Panc1 (cell line): ENCODE measurements around the gene ALK. TPM values are rescaled to one million over a fixed set of nuclear protein-coding genes. Genes with fewer than 3 reads are reported as not detected.

Source experiments
- ATAC-seq: fragments of 200-7000 bp; cut with Tn5 transposase; 2 replicates; pipeline ENCODE4 v1.9.1; 2020; ENCODE audit warnings: mild to moderate bottlenecking, moderate library complexity
- BruUV-seq: library from RNA; stranded (reverse); fragments of 400-500 nt; replicated peaks from 2 replicates; lab custom pipeline; 2021; lab: Mats Ljungman, UMichigan
- CTCF ChIA-PET: fragments of 300-600 bp; sonication (Branson Sonifier 250); formaldehyde crosslinking; loops from one replicate; lab custom pipeline; 2022; ENCODE audit warnings: antibody characterized with exemption; lab: Charles Lee
- POLR2A ChIA-PET: fragments of 300-600 bp; sonication (Branson Sonifier 250); formaldehyde crosslinking; loops from one replicate; lab custom pipeline; 2022; ENCODE audit warnings: antibody characterized with exemption; lab: Charles Lee
- DNase-seq: peaks from one replicate; pipeline ENCODE4 v3.0.0-alpha.2; 2010; ENCODE audit warnings: low read depth, low spot score
- H3K27ac ChIP-seq: 2 replicates; pipeline ENCODE4 v1.5.1; 2011; ENCODE audit warnings: mild to moderate bottlenecking, low read length, inconsistent platforms
- H3K27me3 ChIP-seq: fragments of 200-500 bp; sonication (Bioruptor generic); 2 replicates; pipeline ENCODE4 v1.6.0; 2014; ENCODE audit warnings: low read length, inconsistent platforms; ENCODE audit not compliant: control insufficient read depth, insufficient read depth
- H3K36me3 ChIP-seq: fragments of 200-500 bp; sonication (Bioruptor generic); 2 replicates; pipeline ENCODE4 v1.5.1; 2014; ENCODE audit warnings: inconsistent platforms, mild to moderate bottlenecking, low read length, moderate library complexity; ENCODE audit not compliant: control insufficient read depth, insufficient read depth
- H3K4me1 ChIP-seq: 2 replicates; pipeline ENCODE4 v1.5.1; 2011; ENCODE audit warnings: inconsistent platforms, mild to moderate bottlenecking, low read length, moderate library complexity; ENCODE audit not compliant: control insufficient read depth, insufficient read depth
- H3K4me3 ChIP-seq, 2 experiments: 2 replicates each; pipeline ENCODE4 v1.5.1; 2011 to 2012; ENCODE audit warnings: low read depth in 2 of 2, low read length in 2 of 2, mild to moderate bottlenecking in 2 of 2, inconsistent platforms in 1 of 2, moderate library complexity in 1 of 2
- H3K9me3 ChIP-seq: fragments of 200-500 bp; sonication (Bioruptor generic); 2 replicates; pipeline ENCODE4 v1.5.1; 2014; ENCODE audit warnings: low read depth, mild to moderate bottlenecking, inconsistent platforms, low read length, moderate library complexity; ENCODE audit not compliant: control insufficient read depth, insufficient read depth
- POLR2AphosphoS5 ChIP-seq: IDR thresholded peaks from 2 replicates; pipeline ENCODE4 v1.6.1; 2012; ENCODE audit warnings: mild to moderate bottlenecking, low read depth, low read length, moderate library complexity
- SIN3A ChIP-seq: IDR thresholded peaks from 2 replicates; pipeline ENCODE4 v1.6.1; 2012; ENCODE audit warnings: low read depth, mild to moderate bottlenecking, low read length, moderate library complexity, borderline replicate concordance; ENCODE audit not compliant: insufficient read depth
- TCF7L2 ChIP-seq: IDR thresholded peaks from 2 replicates; pipeline ENCODE4 v1.6.1; 2011; ENCODE audit warnings: mild to moderate bottlenecking, low read depth, low read length, inconsistent platforms
- in situ Hi-C: cut with HindIII; loops from 2 replicates; pipeline ENCODE4 v1.10.0; 2016; ENCODE audit warnings: low sequenced_read_pairs, low pct_unique_long_range_greater_than_20kb
- intact Hi-C: fragments of 100-400 bp; cut with micrococcal nuclease; formaldehyde crosslinking; loops from one replicate; pipeline ENCODE4 v1.10.0; 2022; ENCODE audit not compliant: unreplicated experiment
- total RNA-seq: library from RNA; stranded (reverse); gene quantifications from one replicate; pipeline ENCODE4 v1.2.1, GENCODE V29; 2021; ENCODE audit not compliant: unreplicated experiment
- TF ChIP-seq, protein P1 (sequence below), 2 experiments: IDR thresholded peaks; 2 replicates each; pipeline ENCODE4 v1.6.1; 2011 to 2012; ENCODE audit warnings: low read depth in 2 of 2, control low read depth in 1 of 2, low read length in 1 of 2, mild to moderate bottlenecking in 1 of 2, moderate library complexity in 1 of 2; ENCODE audit not compliant: insufficient read depth in 1 of 2
- TF ChIP-seq, protein P2 (sequence below): fragments of 450-650 bp; IDR thresholded peaks from 2 replicates; pipeline ENCODE4 v1.5.1; 2017; ENCODE audit warnings: mild to moderate bottlenecking

Gene ALK
- total RNA-seq, 1 experiment from 2014 or later: not detected

GRCh38 chr2:29400930-29401653 lies 520.3 kb downstream of the ALK start:
- intact Hi-C loops: no loop called here
- H3K27me3 ChIP-seq: peaks cover 8% of the 10 kb centered on the region
- ChIA-PET POLR2A (no interaction called here), CTCF (no interaction called here)
- TF ChIP-seq, protein P1, sequence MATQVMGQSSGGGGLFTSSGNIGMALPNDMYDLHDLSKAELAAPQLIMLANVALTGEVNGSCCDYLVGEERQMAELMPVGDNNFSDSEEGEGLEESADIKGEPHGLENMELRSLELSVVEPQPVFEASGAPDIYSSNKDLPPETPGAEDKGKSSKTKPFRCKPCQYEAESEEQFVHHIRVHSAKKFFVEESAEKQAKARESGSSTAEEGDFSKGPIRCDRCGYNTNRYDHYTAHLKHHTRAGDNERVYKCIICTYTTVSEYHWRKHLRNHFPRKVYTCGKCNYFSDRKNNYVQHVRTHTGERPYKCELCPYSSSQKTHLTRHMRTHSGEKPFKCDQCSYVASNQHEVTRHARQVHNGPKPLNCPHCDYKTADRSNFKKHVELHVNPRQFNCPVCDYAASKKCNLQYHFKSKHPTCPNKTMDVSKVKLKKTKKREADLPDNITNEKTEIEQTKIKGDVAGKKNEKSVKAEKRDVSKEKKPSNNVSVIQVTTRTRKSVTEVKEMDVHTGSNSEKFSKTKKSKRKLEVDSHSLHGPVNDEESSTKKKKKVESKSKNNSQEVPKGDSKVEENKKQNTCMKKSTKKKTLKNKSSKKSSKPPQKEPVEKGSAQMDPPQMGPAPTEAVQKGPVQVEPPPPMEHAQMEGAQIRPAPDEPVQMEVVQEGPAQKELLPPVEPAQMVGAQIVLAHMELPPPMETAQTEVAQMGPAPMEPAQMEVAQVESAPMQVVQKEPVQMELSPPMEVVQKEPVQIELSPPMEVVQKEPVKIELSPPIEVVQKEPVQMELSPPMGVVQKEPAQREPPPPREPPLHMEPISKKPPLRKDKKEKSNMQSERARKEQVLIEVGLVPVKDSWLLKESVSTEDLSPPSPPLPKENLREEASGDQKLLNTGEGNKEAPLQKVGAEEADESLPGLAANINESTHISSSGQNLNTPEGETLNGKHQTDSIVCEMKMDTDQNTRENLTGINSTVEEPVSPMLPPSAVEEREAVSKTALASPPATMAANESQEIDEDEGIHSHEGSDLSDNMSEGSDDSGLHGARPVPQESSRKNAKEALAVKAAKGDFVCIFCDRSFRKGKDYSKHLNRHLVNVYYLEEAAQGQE (IDR thresholded peaks at IDR 0.05; ENCODE audit: insufficient read depth in 1 of 2, low read depth in 2 of 2, low read length in 1 of 2): no peak
- TF ChIP-seq TCF7L2 (no peak), SIN3A (no peak)
- TF ChIP-seq, protein P2, sequence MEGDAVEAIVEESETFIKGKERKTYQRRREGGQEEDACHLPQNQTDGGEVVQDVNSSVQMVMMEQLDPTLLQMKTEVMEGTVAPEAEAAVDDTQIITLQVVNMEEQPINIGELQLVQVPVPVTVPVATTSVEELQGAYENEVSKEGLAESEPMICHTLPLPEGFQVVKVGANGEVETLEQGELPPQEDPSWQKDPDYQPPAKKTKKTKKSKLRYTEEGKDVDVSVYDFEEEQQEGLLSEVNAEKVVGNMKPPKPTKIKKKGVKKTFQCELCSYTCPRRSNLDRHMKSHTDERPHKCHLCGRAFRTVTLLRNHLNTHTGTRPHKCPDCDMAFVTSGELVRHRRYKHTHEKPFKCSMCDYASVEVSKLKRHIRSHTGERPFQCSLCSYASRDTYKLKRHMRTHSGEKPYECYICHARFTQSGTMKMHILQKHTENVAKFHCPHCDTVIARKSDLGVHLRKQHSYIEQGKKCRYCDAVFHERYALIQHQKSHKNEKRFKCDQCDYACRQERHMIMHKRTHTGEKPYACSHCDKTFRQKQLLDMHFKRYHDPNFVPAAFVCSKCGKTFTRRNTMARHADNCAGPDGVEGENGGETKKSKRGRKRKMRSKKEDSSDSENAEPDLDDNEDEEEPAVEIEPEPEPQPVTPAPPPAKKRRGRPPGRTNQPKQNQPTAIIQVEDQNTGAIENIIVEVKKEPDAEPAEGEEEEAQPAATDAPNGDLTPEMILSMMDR: no peak
- in situ Hi-C loops: no loop called here
- DNase-seq: no peak
- H3K36me3 ChIP-seq: no peaks in the 10 kb centered on the region
- no peak overlapping the region for H3K4me3 ChIP-seq
- no TSS peak for BruUV-seq
- no peaks in the 10 kb centered on the region for H3K9me3 ChIP-seq
- no peak for ATAC-seq
- no peaks in the 10 kb centered on the region for H3K4me1 ChIP-seq
- H3K27ac ChIP-seq: no peak overlapping the region

DNA sequence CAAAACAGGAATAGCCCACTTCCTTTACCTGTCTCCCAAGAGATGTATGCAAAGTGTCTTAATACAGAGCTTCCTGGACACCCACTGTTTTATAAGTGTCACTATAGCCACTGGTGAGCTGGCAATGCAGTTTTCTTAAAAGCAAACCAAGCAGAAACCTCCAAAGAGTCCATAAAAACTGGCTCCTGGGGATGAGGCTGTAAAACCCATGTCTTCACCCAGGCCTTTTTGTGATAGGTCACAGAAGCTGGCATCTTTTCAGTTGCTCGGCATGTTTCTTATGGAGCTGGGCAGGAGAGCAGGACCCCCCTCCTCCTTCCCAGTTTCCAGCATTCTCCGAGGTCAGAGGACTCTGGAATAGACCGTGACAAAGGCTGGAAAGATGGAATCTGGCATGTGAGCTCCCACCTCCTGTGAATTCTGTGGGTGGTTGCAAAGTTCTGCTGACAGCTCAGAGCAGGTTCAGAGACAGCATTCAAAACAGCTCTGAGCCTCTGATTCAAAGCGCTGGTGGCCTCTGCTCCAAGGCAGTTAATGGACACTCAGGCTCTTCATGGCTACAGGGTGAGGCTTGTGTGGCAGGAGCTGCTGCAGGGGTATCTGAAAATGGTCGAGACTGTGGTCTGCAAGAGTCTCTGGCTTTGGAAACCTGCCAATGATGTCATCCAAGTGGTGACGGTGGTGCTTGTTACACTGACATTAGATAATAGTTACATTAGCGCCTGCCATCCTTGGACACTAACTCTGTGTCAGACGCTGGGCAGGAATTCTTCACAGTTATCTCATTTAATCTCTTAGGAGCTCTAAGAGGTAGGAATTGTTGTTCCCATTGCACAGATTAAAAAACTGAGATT lies 522.8 kb downstream of the ALK start:
- ChIA-PET POLR2A (no interaction called here), CTCF (no interaction called here)
- no peak for TF ChIP-seq TCF7L2
- TF ChIP-seq POLR2AphosphoS5: no peak
- no peak for TF ChIP-seq SIN3A
- TF ChIP-seq, protein P1 (IDR thresholded peaks at IDR 0.05; ENCODE audit: insufficient read depth in 1 of 2, low read depth in 2 of 2, low read length in 1 of 2): no peak
- TF ChIP-seq, protein P2: no peak
- Histone ChIP-seq H3K36me3 (no peaks in the 10 kb centered on the region), H3K9me3 (no peaks in the 10 kb centered on the region), H3K4me1 (no peaks in the 10 kb centered on the region), H3K27ac (no peak overlapping the region), H3K4me3 (no peak overlapping the region), H3K27me3 (no peaks in the 10 kb centered on the region; the same call in 1 of the 2 replicates)
- in situ Hi-C loops: no loop called here
- ATAC-seq: no peak
- no TSS peak for BruUV-seq
- intact Hi-C loops: no loop called here
- no peak for DNase-seq
